Activated CD8-positive, alpha-beta memory T cell treated with anti-CD3 and anti-CD28 coated beads, Interleukin-2, amount 50 U/mL, for 4 hours (primary cell): Measurements from ENCODE around the gene ERVH48-1.
"Not testable (repeated sequence)": the region's sequence is repeated elsewhere in the genome, so short reads cannot be mapped to it uniquely, and the experiment has no call there.

ENCODE experiments used
- DNase-seq: peaks from one replicate; pipeline ENCODE4 v3.0.0-alpha.2; 2020

Gene ERVH48-1

DNA sequence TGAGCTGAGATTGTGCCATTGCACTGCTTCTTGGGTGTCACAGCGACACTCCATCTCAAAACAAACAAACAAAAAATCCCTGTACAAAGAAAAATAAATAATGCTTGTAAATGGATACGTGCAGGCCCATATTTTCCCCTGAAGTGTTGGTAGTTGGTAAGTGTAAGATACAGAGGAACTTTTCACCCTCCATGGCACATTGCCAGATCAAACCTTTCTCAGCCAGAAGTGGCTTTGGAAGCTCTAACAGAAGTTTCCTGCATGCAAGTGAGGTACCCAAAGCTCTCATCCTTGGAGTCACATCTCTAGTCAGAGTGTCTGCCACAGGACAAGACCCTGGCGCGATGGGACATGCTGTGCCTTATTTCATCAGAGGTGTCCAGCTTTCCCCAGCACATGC lies 25.0 kb downstream of the ERVH48-1 start:
- no peak for DNase-seq

DNA sequence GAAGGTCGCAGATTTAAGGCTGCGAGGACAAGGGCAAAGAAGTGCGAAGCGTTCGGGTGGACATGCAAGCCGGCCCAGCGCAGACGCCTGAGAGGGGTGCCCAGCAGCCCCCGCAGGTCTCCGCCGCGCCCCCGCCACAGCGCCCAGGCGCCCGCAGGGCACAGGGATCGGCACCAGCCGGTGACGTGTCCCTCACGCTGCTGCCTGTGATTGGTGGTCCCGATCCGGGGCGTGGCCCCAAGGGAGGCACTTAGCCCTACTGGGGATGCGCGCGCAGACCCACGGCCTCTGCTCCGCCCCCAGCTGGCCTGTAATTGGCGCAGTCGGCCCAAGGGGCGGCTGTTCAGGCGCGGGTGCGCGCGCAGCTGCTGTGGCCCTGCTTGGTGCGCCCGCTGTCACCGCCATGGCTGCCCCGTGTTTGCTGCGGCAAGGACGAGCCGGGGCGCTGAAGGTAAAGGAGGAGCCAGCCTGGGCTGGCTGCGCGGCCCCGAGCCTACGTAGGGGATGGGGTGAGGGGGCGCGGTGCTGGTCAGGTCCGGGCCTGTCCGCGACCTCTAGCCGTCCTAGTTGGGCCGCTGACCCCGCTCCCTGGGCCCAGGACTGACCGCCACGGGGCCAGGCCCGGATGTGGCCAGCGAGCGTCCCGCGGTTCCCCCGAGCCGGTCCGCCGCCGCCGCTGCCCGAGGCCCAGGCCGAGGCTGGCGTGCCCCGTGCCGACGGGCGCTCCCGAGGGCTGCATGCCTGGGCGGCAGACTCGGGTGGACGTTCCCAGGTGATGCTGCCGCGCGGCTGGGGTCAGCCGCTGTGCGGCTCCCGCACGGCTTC lies 32.3 kb downstream of the ERVH48-1 start, which contains the start of gene NDUFV3:
Gene NDUFV3, plus strand, starts transcription at position 379 of the 825 bp plus-strand sequence. Its CDS starts 25 bp downstream, at position 404.
- peak; percentile 100 for DNase-seq

GRCh38 chr21:42892582-42892930 lies 32.9 kb downstream of the ERVH48-1 start:
- no peak for DNase-seq

DNA sequence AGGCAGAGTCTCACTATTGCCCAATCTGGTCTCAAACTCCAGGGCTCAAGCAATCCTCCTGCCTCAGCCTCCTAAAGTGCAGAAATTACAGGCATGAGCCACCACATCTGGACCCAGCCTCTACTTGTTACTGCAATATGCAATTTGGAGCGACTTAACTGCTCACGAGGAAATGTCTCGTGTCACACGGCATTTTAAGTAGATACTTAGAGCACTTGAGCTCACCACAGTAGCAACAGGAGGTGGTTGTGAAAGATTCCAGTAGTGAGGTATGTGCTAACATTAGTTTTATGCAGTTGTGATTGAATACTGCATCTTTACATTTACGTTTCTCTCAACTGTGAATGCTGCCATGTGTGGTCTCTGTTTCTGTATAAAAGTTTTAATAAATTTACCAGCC lies 38.1 kb downstream of the ERVH48-1 start:
- DNase-seq = no peak

DNA sequence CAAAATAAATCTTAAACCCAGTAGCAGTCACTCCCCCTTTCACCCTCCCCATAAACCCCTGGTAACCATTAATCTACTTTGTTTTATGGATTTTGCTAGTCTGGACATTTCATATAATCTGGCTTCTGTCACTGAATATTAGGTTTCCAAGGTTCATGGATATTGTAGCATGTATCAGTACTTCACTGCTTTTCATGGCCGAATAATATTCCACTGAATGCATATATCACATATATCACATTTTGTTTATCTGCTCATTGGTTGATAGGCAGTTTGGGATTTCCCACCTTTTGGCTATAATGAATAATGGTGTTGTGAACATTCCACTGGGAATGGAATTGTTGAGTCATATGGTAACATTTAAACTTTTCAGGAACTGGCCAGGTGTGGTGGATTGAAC lies 41.5 kb downstream of the ERVH48-1 start:
- no peak for DNase-seq

DNA sequence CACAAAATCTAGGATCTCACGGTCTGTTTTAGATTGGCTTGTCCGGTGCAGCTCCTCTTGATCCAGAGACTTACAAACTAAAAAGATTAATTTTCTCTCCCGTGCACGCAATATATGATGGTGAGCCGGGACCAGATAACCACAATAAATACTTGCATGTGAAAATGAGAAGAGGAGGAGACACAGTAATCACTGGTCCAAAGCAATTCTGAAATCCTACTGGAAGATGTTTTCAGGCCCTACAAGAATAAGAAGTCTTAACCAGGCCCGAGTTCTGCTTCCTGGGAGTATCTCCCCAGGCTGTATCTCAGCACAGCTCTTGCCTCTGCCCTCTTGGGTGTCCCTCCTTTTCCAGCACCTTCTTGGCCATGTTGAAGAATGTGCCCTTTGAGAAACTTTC lies 45.1 kb downstream of the ERVH48-1 start:
- DNase-seq = no peak

GRCh38 chr21:42878993-42879787 lies 46.2 kb downstream of the ERVH48-1 start, which contains the start of gene WDR4:
Gene WDR4, minus strand, starts transcription at chr21:42879539. Its CDS starts 44 bp downstream, at chr21:42879495.
- DNase-seq = peak; percentile 99

DNA sequence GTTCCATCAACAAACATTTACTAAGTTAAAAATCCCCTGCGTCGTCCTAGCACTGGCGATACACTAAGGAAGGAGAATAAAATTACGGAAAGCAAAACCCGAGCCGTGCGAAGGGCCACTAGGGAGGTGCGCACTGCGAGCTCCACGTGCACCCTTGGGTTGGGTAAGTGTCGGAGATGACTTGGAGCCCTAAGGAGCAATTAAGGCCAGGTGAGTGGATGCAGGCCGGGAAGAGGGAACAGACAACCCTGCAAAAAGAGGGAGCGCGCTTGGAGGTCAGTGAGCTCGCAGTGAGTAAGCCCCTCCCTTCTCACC lies 46.8 kb downstream of the ERVH48-1 start:
- DNase-seq = no peak

DNA sequence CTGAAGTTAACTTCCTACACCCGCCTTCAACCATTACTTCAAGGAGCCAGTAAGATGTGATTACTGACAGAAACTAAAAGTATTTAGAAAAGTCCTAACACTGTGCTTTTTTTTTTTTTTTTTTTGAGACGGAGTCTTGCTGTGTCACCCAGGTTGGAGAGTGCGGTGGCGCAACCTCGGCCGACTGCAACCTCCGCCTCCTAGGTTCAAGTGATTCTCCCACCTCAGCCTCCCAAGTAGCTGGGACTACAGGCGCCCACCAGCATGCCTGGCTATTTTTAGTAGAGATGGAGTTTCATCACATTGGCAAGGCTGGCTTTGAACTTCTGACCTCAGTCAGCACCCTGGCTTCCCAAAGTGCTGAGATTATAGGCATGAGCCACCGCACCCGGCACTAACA lies 49.6 kb downstream of the ERVH48-1 start:
- not testable (repeated sequence) for DNase-seq

GRCh38 chr21:42873096-42873495 lies 52.3 kb downstream of the ERVH48-1 start:
- DNase-seq = no peak

DNA sequence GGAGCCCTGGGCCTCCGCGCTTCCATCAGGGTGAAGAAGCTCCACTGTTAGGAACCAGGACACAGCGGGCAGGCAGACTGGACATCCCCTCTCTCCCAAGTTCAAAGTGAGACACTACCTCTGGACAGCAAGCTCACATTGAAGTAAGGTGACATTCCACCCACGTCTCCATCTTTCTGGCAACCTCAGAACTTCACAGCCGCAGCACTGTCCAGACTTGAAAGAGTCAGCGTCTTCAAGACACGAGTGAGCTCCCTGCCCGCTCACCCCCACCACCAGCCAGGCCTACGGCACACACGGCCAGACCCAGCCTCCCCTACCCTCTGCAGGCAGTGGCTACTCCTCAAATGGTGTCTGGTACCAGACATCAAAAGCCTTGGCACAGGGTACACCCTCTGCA lies 57.2 kb downstream of the ERVH48-1 start:
- no peak for DNase-seq
